Stomach (tissue), 9 donors: ENCODE measurements around the gene EWSR1. TPM values are rescaled to one million over a fixed set of nuclear protein-coding genes. Genes with fewer than 3 reads are reported as not detected.

ENCODE experiments used
- DNase-seq, 2 donors: peaks; one replicate each; pipeline versions ENCODE4 v3.0.0 to v3.0.0-alpha.2; 2013 to 2019
- H3K27ac ChIP-seq, 5 donors: fragments of 200-600 bp in 4 of 5; sonication (generic) in 4 of 5; one replicate each; pipeline ENCODE4 v1.5.1; 2013 to 2019; ENCODE audit warnings: mild to moderate bottlenecking in 1 of 5, moderate library complexity in 1 of 5
- H3K27me3 ChIP-seq, 3 donors: fragments of 200-600 bp; sonication (generic); one replicate each; pipeline ENCODE4 v1.5.1; 2017 to 2019; ENCODE audit warnings: mixed run types in 1 of 3
- H3K36me3 ChIP-seq, 4 donors: fragments of 200-600 bp; sonication (generic); 1 replicate in 3 of 4; 2 replicates in 1 of 4; pipeline ENCODE4 v1.5.1; 2016 to 2019
- H3K4me1 ChIP-seq, 4 donors: fragments of 200-600 bp; sonication (generic); one replicate each; pipeline ENCODE4 v1.5.1; 2016 to 2019
- H3K4me3 ChIP-seq, 4 donors: fragments of 200-600 bp; sonication (generic) in 3 of 4; one replicate each; pipeline ENCODE4 v1.5.1; 2016 to 2019; ENCODE audit warnings: mild to moderate bottlenecking in 1 of 4
- H3K9me3 ChIP-seq, 4 donors: fragments of 200-600 bp; sonication (generic); one replicate each; pipeline ENCODE4 v1.5.1; 2016 to 2019
- CTCF ChIP-seq, 7 experiments: fragments of 450-650 bp in 4 of 7; fragments of 200-600 bp in 3 of 7; sonication (generic) in 3 of 7; IDR thresholded peaks; one replicate each; pipeline ENCODE4 v1.5.1; 2016 to 2019; ENCODE audit warnings: antibody characterized with exemption in 7 of 7, control low read depth in 2 of 7, mild to moderate bottlenecking in 1 of 7
- EP300 ChIP-seq: sonication (generic); formaldehyde crosslinking; IDR thresholded peaks from one replicate; pipeline ENCODE4 v1.6.1; 2017; ENCODE audit warnings: antibody characterized with exemption
- POLR2A ChIP-seq, 4 donors: fragments of 450-650 bp; IDR thresholded peaks; one replicate each; pipeline ENCODE4 v1.6.1; 2016; ENCODE audit warnings: antibody characterized with exemption in 4 of 4, control low read depth in 2 of 4, mild to moderate bottlenecking in 1 of 4, moderate library complexity in 1 of 4
- POLR2AphosphoS5 ChIP-seq, 3 donors: sonication (generic); formaldehyde crosslinking; IDR thresholded peaks; one replicate each; pipeline ENCODE4 v1.6.1; 2016; ENCODE audit warnings: antibody characterized with exemption in 3 of 3
- WGBS, 5 donors: extraction: QIAGEN DNeasy Blood & Tissue Kit in 3 of 5; methylation state at CpG; one replicate each; pipeline versions ENCODE4 v1.1.5 to v1.1.7; 2013 to 2018; 5-methylcytosine and 5-hydroxymethylcytosine counted together
- intact Hi-C: fragments of 100-400 bp; cut with DNase I; formaldehyde crosslinking; loops from one replicate; pipeline ENCODE4 v1.15.1; 2023; ENCODE audit warnings: low total_unique reads
- polyA plus RNA-seq, 3 donors: library from polyadenylated mRNA; stranded (reverse); fragments of 200-250 nt; gene quantifications; one replicate each; pipeline ENCODE4 v1.2.3, GENCODE V29; 2013
- total RNA-seq, 5 donors: library from RNA; depleted of rRNA; stranded (reverse); fragments of >200 nt; gene quantifications; one replicate each; pipeline versions ENCODE4 v1.1.0 to v1.2.3, GENCODE V29; 2014 to 2016
- donor health status: healthy with polysubstance abuse.
- donor health status: Bipolar disorder and iron deficiency.
- donor health status: healthy.

EWSR1 gene
- total and polyA plus RNA-seq, 8 donors, result 97.7 to 376 (median 161) TPM

DNA sequence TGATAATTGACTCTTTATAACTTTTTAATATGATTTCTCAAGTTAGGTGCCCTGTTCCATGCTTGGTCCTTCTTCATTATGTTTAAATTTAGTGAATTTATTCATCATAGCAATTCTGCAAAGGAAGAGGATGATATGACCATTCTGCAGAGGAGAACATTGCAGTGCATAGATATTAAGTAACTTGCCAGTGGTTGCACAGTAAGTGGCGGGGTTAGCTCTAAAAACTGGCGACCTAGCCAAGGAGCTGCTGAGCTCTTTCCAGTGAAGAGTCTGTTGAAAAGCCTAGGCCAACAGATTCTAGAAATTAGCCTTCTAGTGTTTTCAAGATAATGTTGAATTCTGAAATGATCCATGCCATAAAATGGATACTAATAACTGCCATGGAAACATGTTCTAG is 4.6 kb downstream of the EWSR1 start:
- no peaks in the 10 kb centered on the region for H3K27me3 ChIP-seq
- intact Hi-C loops, result no loop called here
- 71 to 90% (median 79%) methylated on average over 2 of the region's 2 CpGs for WGBS, 5 donors
- H3K4me1 ChIP-seq, result peaks cover 47 to 87% (median 68%) of the 10 kb centered on the region in 4 donors
- H3K36me3 ChIP-seq, result peaks cover 35 to 59% (median 56%) of the 10 kb centered on the region in 4 donors
- no peak overlapping the region for H3K27ac ChIP-seq
- no peaks in the 10 kb centered on the region for H3K9me3 ChIP-seq
- no peak overlapping the region for H3K4me3 ChIP-seq
- DNase-seq, result no peak
- TF ChIP-seq CTCF (IDR thresholded peaks at IDR 0.05) (no peak), POLR2A (IDR thresholded peaks at IDR 0.05) (no peak), POLR2AphosphoS5 (IDR thresholded peaks at IDR 0.05) (no peak), EP300 (no peak)

- Histone ChIP-seq H3K36me3 (peaks cover 57 to 84% (median 82%) of the 10 kb centered on the region in 4 donors), H3K27ac (no peak overlapping the region), H3K4me1 (peaks cover 41 to 77% (median 56%) of the 10 kb centered on the region in 4 donors), H3K27me3 (no peaks in the 10 kb centered on the region), H3K4me3 (no peak overlapping the region), H3K9me3 (no peaks in the 10 kb centered on the region)
- no peak for TF ChIP-seq CTCF (IDR thresholded peaks at IDR 0.05)
- no peak for TF ChIP-seq POLR2AphosphoS5 (IDR thresholded peaks at IDR 0.05)
- no peak for TF ChIP-seq EP300
- no peak for TF ChIP-seq POLR2A (IDR thresholded peaks at IDR 0.05)
- WGBS, 5 donors, result 57 to 66% (median 65%) methylated on average over 3 of the region's 3 CpGs
- intact Hi-C loops, result no loop called here
- no peak for DNase-seq
Measured at GRCh38 chr22:29275167-29275566, 7.1 kb downstream of the EWSR1 start.

- H3K27me3 ChIP-seq, result no peaks in the 10 kb centered on the region
- WGBS, 5 donors, result 23 to 59% (median 44%) methylated on average over 3 of the region's 3 CpGs
- H3K9me3 ChIP-seq, result no peaks in the 10 kb centered on the region
- no peak overlapping the region for H3K27ac ChIP-seq
- TF ChIP-seq POLR2A (IDR thresholded peaks at IDR 0.05) (no peak), EP300 (no peak), POLR2AphosphoS5 (IDR thresholded peaks at IDR 0.05) (no peak), CTCF (IDR thresholded peaks at IDR 0.05) (no peak)
- peaks cover 64 to 92% (median 90%) of the 10 kb centered on the region in 4 donors for H3K36me3 ChIP-seq
- intact Hi-C loops, result no loop called here
- DNase-seq, result no peak
- H3K4me3 ChIP-seq, result no peak overlapping the region
- H3K4me1 ChIP-seq, result peaks cover 33 to 70% (median 48%) of the 10 kb centered on the region in 4 donors
Measured at GRCh38 chr22:29275819-29276565, 7.9 kb downstream of the EWSR1 start.

GRCh38 chr22:29277927-29278326 is 9.9 kb downstream of the EWSR1 start:
- H3K4me1 ChIP-seq, result peaks cover 13 to 50% (median 29%) of the 10 kb centered on the region in 4 donors
- intact Hi-C loops, result no loop called here
- DNase-seq, result no peak
- no peaks in the 10 kb centered on the region for H3K9me3 ChIP-seq
- peaks cover 78 to 100% (median 100%) of the 10 kb centered on the region in 4 donors for H3K36me3 ChIP-seq
- no peaks in the 10 kb centered on the region for H3K27me3 ChIP-seq
- WGBS, 5 donors, result 69 to 100% (median 83%) methylated on average over 1 of the region's 1 CpG
- no peak overlapping the region for H3K27ac ChIP-seq
- H3K4me3 ChIP-seq, result no peak overlapping the region
- TF ChIP-seq EP300 (no peak), POLR2A (IDR thresholded peaks at IDR 0.05) (no peak), POLR2AphosphoS5 (IDR thresholded peaks at IDR 0.05) (no peak), CTCF (IDR thresholded peaks at IDR 0.05) (no peak)
